Suppressor macrophage (primary cell): ENCODE measurements around the gene DSN1.
A peak's percentile ranks its signal among the peaks of the same experiment; 100 is the strongest.

Experiments
- DNase-seq, 4 experiments: peaks; one replicate each; pipeline ENCODE4 v3.0.0-alpha.2; 2020 to 2022

Gene DSN1

DNA sequence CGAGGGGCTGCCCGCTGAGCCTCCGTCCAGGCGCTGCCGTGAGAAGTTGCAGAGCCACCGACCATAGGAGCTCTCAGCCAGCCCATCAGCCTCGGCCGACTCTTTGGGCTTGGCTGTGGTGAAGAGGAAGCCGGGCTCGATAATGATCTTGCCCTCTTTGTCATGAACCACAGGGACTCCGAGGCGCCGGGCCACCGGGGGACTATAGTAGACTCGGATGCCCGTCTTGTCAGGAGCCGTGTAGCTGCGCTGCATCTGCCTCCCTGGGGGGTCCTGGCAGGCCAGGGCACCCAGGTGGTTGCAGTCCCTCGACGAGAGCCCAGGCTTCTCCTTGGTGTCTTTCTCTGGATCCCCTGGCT is 20.5 kb upstream of the DSN1 start:
- DNase-seq: no peak

DNA sequence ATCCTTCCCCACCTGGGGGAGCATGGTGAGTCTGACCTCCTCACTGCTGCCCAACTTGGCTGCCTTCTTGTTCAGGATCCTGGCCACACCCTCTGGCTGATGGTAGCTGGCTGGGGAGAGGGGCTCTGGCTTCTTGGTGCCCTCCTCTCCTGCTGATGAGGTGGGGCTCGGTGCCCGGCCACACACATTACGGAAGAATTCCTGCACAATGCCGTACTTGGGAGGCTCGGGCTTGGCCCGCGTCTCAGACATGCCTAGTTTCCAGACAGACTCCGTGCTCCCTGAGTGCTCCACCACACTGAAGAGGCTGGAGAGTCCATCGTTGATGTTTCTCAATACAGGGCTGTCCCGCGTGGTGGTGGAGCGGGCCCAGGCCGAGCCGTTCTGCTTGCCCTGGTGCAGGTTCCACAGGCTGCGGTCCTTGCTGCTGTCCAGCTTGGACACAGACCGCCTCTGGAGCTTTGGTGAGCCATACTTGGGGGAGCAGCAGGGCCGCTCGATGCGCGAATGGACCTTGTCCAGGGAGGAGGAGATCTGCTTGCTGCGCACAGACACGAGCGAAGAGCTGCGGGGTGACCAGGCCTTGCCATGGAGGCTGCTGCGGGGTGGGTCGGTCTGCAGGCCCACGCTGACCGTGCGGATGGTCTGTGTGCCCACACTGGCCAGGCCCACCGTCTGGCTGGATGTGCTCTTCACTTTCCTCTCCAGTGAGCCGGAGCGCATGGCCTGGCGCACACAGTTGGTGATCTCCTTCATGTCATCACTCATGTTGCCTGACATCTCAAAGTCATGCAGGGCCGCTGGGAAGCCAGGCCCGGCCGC is 19.9 kb upstream of the DSN1 start:
- no peak for DNase-seq

GRCh38 chr20:36792422-36792821 is 18.9 kb upstream of the DSN1 start:
- DNase-seq: peak in 3 of 4 experiments; percentile 13 to 35 (median 31)

DNA sequence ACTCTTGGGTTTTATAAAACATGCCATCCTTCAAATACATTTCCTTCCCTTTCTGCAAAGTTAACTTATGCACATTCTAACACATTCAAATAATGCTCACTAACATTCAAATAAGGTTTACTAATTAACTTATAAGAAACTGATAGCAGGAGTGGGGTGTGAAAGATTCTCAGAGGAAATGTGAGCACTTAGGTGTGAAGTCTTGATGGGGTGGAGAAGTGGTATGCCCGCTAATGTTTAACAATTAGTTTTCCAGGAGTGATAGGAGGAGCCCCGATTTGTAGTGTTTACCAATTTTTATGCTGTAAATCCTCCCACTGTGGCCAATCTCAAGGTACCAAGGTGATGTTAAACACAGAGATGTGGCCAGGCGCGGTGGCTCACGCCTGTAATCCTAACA is 18.3 kb upstream of the DSN1 start:
- DNase-seq: no peak

DNA sequence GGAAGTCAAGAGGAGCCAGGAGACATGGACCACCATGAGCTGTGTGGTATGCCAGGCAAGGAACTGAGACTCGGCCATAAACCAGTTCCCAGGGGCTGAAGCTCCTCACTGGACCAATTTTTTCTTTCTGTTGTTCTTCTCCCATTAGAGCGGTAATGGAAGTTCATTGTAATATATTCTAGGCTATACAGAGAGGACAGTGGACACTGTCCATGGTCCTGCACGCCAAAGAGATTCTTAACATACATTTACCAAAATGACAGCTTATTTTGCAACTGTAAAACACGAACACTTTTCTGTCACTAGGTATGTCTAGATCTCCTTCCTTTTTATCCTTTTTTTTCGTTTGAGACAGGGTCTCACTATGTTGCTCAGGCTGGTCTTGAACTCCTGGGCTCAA is 13.1 kb upstream of the DSN1 start:
- no peak for DNase-seq

GRCh38 chr20:36786246-36786645 is 12.7 kb upstream of the DSN1 start:
- no peak for DNase-seq

DNA sequence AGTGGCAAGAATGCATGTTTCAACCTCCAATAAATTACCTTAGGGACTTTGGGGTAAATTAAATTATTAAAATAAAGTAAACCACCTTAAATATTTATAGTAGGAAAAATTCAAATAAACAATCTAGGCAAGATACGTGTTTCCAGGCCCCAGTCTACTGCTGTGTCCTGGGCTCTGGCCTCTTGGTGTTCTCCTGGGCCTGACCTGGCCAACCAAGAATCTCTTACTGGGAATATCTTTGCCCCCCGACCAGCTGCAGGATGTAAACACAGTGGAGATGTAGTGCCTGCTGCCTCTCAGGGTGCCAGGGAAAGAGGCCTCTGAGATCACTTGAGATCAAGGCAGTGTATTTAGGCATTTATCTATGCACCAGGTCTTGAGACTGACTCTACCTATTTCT is 11.7 kb upstream of the DSN1 start:
- no peak for DNase-seq

DNA sequence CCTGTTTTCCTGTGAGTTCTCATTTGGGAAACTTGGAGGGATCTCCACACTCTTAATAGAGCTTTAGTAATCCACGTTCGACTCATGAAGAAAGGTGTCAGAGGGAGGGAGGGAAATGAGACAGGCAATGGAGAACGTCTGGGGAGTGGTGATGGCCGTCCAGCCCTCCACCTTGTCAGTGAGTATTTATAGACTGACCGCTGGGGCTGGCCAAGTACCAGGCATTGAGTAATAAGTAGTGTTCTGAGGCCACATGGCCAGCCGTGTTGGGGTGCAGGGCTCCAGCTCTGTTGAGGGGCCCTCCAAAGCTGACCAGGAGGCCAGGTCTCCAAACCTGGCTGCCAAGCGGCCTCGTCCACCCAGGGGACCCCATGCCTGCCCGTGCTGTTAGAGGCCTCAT is 11.3 kb upstream of the DSN1 start:
- DNase-seq: no peak

DNA sequence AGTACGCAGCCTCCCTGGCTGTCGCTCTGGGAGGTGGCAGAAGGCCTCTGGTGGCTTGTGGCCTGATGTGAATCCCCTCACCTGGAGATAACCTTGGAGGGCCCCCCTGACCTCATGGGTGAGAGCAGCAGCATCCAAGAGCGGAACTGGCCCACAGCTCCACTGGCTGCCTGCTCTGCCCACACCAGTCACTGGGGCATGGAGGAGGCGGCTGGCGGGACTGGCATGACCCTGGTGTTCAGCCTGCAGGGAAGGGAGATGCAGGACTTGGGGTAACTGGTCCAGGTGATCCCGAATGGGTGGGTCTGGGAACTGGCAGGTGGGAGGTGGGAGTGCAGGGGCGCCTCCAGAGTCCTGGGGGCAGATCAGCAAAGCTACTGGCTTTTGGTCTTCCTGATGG is 10.6 kb upstream of the DSN1 start:
- DNase-seq: no peak

DNA sequence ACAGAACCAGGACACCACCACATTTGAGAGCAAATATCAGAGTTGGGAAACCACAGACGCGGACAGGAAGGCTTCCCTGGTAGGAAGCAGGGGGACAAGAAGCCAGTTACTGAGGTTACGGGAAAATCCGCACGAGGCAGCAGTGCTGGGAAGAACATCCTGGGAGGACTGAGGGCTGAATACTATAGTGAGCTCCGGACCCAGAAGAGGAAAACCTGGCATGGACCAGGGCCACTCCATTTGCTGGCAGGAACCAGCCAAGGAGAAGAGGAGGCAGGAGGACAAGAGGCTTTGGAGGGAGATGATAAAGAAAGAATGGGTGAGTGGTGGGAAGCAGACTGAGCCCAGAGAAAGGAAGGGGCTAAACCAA is 6.1 kb upstream of the DSN1 start:
- DNase-seq: no peak

DNA sequence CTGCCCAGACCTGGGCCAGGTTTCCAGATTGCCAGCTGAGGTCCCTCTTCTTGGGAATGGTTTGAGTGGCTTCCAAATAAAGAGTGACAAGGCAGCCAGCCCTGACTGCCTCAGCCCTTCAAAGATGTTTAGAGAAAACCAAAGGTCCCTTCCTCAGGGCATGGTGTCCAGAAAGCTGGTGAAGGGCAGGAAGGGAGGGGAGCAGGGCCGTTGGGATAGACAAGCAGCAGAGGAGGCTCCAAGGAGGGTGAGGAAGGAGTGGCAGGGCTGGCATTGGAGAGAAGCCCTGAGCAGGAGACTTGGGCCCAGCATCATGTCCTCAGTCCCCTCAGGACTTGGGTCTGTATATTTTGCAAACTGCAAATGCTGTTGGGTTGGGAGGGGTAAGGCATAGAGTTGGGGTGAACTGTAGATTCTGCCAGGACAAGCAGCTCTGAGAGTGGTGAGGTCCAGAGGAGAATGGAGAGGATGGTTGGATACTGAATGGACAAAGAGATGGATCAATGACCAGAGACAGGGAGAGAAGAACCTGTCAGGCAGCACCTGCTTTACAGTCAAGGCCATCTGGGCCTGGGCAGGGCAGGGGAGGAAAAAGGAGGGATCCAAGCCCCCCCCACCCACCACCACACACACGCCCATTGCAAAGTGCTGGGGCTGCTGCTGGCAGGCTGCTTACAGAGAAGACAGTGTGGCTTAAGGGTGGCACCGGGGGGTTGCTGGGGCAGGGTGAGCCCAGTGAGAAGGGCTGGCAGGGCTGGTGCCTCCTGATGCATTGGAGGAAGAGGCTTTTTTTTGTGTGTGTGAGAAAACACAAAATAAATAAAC is 5.5 kb upstream of the DSN1 start:
- no peak for DNase-seq

GRCh38 chr20:36777576-36777975 is 4.0 kb upstream of the DSN1 start:
- DNase-seq: no peak

- no peak for DNase-seq
These were observed 3.6 kb upstream of the DSN1 start for GRCh38 chr20:36777167-36777566.

DNA sequence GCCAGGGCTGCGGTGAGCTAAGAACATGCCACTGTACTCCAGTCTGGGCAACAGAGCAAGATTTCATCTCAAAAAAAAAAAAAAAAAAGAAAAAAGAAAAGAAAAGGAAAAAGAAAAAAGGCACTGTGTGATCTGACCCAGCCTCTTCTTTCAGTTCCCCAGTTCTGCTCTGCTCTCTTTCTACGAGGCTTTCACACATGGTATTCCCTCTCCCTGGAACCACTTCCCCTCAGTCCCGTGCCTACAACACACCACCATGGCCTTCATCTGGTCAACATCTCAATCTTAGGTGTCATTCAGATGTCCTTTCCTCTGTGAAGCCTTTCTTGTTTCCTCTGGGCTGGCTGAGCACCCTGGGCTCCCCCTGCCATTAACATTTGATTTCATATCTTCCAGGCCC is 2.3 kb upstream of the DSN1 start:
- peak; percentile 54 to 76 (median 68) for DNase-seq

DNA sequence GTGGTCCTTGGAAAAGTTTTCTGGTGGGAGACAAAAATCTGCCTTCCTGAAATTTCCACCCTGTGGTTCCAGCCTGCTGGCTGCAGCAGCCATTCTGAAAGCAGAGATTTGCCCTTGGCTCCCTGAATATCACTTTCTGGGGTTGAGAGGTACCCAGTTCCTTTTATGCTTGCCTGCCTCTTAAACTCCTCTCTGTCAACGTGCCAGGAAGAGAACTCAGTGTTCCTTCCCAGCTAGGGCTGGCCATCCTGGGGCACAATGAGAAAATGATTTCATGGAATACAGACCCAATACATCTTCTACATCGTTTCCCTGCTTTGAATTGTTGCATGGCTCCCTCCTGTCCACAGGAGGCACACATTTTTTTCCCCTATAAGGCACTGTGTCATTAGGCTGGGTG is 1.6 kb upstream of the DSN1 start:
- DNase-seq: peak in 1 of 4 experiments; percentile 19

DNA sequence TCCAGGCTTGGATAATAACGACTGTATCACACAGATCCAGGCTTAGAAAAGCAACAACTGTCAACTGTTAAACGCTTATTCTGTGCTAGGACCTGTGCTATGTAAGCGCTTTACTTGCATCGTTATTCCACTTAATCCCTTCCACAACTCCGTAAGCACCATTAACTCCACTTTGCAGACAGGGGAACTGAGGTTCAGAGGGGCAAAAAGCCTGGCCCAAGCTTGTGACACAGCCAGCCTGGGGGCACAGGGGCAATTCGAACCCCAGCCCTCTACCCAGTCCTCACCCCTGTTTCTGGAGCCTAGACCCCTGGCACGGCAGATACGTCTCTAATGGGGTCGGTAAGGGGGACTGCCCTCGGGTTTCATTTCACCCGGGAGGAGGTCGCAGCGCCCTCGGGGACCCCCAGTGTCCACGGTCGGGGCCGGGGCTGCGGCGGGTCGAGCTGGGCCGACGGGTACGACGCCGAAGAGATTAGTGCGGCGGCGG is 411 bp downstream of the DSN1 start:
- no peak for DNase-seq

GRCh38 chr20:36770680-36771079 is 2.9 kb downstream of the DSN1 start:
- no peak for DNase-seq

DNA sequence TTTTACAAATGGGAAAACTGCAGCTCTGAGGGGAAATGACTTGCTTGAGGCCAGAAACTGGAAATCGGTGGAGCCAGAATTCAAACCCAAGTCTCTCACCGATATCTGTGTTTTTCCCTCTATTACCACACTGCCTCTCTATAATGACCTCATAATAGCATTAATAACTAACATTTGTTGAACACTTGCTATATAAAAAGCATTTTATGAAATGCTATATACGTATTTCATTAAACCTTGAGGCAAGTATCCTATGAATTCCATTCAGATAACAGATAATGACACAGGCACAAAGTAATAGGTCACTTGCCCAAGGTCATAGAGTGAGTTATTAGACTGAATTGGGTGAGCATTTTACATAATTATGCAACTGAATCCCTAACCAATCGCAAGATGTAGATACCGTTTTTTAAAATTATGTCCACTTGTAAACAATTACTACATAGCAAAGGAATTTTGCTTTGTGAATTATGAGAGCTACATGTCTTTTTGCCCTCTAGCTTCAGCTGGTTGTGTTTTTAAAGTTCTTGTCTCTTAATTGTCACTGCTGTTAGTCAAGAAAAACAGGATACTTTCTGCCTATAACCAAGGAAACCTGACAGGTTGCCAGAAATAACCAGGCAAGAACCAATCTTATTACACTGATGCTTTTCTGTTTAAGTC is 4.7 kb downstream of the DSN1 start:
- DNase-seq: no peak

DNA sequence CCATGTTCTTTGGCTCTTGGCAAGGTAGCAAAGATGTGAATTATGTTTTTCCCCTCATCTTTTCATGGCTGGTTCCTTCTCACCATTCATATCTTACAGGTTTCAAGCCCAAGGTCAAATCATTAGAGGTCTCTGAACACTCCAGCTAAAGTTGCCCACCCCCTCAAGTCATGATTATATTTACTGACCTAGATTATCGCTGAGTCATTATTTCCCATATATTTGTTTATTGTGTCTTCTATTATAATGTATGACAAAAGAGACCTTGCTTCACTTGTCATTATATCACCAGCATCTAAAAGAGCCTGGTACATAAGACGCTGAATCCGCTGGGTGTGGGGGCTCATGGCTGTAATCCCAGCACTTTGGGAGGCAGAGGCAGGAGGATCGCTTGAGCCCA is 12.4 kb downstream of the DSN1 start:
- no peak for DNase-seq

GRCh38 chr20:36760647-36761046 is 12.9 kb downstream of the DSN1 start:
- no peak for DNase-seq

DNA sequence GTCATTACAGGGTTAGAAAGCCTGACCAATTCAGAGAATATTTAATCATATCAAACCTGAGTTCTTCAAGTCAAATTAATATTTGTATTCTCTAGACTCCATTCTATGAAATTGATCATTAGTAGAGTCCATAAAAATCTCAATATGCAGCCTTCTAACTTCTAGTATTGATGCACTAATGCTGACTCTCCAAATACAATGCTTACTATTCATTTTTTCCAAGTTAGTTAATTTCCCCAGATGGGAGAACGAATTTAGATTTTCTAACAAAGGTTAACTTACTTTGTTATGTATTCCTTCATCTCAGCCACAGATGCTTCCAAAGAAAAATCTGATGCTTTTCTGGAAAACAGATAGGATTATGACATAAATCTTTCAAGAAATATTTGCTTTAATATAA is 15.3 kb downstream of the DSN1 start:
- DNase-seq: no peak

- peak; percentile 27 to 77 (median 57) for DNase-seq
These were observed 17.1 kb downstream of the DSN1 start for GRCh38 chr20:36756496-36756895.

DNA sequence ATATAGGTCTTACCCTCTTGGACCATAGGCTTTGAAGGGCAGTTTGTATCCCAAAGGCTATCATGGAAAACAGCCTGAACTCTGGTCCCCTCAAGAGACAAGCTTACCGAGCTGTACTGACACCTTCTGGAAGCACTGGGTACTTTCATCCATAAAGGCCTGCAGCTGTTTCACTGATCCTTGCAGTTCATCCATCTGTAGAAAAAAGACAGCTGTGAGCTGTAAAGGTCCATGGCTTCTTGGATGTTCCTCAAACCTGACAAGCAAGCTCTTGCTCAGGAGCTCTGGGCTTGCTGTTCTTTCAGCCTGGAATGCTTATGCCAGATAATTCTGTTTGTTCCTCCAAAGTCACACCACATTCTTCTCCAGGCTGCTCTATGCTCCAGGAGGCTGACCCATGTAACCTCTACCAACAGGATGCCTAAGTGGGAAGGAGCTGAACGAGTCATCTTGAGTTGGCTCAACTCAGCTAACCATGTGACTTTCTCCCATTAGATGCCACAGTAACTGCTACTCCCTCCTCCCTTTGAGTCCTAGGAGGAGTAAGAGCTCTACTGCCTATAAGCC is 18.8 kb downstream of the DSN1 start:
- DNase-seq: peak; percentile 70 to 86 (median 80)
